GM21447 (cell line): ENCODE results near the gene DMKN.

ENCODE experiments used
- ATAC-seq: cut with Tn5 transposase; IDR thresholded peaks from one replicate; pipeline ENCODE4 v1.9.1; 2021; ENCODE audit not compliant: unreplicated experiment

Gene DMKN

DNA sequence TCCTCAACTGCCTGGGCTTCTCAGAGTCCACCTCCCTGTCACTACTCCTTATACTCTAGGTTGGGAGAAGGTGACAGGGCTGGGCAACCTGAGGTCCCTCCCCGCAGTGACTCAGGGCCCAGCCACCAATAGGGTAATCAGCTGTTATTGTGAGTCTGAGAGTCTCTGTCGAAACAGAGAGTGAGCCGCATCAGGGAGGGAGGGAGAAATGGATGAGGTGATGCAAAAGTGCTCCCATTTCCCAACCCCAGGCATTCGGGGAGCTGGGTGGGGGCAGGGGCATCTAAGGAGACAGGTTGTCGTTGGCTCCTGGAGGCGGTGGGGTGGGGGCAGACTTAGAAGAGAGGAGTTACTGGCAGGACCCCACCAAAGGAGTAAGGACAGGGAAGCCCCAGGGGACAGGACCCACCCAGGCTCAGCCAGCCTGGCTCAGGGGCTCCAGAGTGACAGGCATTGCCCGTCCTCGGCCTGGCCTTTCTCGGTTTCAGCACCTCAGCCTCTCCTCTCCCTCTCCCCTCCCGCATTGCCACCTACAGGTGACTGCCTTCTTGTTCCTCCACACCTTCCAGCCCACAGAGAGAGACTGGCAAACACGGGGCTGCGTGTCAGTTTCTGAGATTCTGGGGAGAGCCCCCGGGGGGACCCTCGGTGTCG is at the start of gene DMKN:
DMKN (minus strand) TSS at position 22 of the 654 bp plus-strand sequence. CDS start 174 bp downstream, outside the sequence.
- no peak for ATAC-seq

- no peak for ATAC-seq
Measured at GRCh38 chr19:35562776-35563175, 49.3 kb upstream of the DMKN start.

DNA sequence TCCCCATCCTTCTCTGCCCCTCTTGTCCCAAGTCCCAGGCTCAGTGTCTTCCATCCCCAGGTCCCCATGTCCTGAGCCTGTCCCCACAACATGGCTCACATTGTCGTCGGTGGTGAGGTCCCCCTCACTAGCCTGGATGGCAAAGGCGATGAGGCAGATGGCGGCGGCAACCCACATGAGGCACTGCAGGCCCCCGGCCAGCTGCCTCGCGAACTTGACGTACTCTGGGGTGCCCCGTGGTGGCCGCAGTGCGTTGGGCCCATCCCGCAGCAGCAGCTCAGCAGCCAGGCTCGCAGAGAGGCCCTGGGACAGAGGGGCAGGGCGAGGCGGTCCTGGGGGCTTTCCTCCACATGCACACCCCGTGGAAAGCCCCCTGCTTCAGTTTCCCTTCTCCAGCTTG is 48.9 kb upstream of the DMKN start:
- ATAC-seq, result no peak

GRCh38 chr19:35561436-35561835 is 48.0 kb upstream of the DMKN start:
- ATAC-seq, result no peak

GRCh38 chr19:35560677-35561076 is 47.2 kb upstream of the DMKN start:
- no peak for ATAC-seq

DNA sequence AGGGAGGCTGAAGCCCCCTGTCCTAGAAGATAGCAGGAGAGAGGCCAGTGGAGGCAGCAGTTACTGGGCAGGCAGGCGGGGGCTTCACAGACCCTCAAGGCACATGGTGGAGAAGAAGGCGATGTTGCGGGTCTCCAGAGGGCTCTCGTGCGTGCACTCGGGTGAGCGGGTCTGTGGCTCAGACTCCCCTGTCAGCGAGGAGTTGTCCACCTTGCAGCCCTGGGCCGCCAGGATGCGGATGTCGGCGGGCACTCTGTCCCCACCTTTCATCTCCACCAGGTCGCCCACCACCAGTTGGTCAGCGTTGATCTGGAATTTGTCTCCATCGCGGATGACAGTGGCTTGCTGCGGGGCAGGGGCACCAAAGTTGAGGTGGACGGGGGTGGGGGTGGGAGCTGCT is 46.8 kb upstream of the DMKN start:
- ATAC-seq, result no peak

GRCh38 chr19:35559781-35560180 is 46.3 kb upstream of the DMKN start:
- no peak for ATAC-seq

DNA sequence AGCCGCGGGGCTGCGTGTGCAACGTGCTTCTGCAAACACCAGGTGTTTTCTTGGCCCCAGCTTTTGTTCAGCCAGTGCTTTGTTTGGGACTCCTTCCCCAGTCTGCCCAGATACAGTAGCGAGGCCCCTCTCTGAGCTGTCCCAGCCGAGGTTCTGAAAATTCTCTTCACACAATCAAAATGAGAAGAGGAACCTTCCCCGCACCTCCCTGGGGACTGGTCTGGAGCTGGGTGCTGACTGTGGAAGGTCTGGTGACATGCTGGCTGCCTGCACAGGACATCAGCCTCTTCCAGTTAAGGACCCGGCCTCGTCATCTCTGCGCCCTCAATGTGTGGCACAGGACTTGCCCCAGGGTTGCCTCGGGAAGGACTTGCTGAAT is 45.8 kb upstream of the DMKN start:
- no peak for ATAC-seq

DNA sequence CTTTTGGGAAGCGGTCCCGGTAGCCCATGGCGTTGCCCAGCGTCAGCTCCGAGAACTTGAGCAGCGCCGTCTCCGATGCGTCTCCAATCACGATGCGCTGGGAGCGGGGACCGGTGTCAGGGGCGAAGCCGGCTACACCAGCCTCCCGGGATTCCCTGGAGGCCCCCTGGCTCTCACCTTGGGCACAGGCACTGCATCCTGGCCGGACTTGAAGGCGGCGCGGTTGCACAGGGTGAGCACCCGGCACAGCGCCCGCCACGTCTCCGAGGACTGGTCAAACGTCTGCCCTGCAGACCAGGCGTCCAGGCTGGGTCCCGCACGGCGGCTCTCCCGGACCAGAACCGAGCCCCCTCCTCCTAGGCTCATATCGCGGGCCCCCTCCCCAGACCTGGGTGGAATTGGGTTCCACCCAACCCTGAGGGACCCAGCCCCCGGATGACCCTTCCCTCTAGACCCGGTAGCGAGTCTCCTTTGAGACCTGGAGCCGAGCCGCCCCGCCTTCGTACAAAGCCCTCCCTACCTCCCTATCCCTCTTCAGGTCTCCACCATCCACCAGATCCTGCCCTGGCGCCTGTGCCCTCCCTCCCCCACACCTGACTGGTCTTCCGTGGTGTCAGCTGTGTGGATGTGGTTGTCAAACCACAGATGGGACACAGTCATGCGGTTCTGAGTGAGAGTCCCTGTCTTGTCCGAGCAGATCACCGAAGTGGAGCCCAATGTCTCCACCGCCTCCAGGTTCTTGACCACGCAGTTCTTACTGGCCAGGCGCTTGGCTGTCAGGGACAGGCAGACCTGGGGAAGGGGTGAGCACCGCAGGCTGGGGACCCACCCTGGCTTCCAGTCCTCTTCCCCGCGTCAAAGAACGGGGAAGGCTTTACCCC is 45.2 kb upstream of the DMKN start:
- no peak for ATAC-seq

DNA sequence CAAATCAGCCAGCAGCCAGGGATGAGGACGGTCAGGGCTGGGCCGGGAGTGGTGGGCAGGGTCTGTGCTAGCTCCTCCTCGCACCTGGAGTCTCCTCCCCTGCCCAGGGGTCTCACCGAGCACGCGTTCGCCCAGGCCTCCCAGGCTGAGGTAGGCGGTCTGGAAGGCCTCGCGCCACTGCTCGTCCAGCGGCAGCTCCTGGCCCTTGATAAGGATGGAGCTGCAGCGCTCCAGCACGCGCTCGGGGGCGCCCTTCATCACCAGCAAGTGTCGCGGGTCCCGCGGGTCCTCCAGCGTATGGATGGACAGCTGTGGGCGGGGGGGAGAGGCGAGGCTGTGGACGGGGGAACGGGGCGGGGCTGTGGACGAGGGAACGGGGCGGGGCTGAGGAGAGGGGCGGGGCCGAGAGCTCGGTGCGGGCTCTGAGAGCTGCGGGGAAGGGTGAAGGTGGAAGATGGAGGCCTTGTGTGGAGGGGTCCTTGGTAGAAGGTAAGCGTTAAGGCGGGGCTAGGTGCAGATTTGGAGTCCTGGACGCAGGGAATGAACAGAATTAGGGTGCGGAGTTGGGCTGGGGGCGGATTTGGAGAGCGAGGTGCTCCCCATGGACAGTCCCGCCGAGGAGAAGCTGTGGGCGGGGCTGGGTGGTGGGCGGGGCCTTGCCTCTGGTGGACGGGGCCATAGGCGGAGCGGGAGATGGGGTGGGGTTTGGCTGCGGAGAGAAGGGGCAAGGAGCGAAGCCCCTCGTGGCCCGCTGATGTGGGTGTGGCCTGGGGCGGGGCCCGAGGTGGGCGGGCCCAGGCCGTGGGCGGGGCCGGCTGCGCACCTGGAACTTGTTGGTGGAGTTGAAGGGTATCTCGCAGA is 44.3 kb upstream of the DMKN start:
- no peak for ATAC-seq

GRCh38 chr19:35556846-35557538 is 43.5 kb upstream of the DMKN start:
- ATAC-seq, result no peak

GRCh38 chr19:35556025-35556590 is 42.7 kb upstream of the DMKN start:
- ATAC-seq, result no peak

DNA sequence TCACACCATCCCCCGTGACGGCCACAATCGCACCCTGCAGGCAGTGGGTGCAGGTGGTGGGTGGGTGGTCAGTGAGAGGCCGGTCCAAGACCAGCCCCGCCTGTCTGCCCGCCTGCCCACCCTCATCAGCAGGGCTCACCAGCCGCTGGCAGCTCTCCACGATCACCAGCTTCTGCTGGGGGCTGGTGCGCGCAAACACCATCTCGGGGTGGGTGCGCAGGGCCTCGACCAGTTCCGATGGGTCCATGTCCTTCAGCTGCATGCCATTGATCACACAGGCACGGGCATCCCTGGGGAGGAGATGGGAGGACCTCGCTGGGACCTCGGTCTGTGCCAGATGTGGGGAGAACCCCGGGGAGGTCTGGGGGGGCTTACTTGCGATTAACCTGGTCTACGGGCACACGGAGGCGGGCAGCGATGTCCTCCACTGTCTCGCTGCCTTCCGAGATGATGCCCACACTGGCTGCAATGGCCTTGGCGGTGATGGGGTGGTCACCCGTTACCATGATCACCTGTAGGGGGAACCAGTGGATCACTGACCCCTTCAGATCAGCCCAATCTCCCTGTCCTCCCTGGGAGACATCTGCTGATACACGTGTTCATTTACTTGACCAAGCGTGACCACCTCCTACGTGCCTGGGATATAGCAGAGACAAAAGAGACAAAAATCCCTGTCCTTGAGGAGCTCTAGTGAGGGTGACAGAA is 42.0 kb upstream of the DMKN start:
- no peak for ATAC-seq

DNA sequence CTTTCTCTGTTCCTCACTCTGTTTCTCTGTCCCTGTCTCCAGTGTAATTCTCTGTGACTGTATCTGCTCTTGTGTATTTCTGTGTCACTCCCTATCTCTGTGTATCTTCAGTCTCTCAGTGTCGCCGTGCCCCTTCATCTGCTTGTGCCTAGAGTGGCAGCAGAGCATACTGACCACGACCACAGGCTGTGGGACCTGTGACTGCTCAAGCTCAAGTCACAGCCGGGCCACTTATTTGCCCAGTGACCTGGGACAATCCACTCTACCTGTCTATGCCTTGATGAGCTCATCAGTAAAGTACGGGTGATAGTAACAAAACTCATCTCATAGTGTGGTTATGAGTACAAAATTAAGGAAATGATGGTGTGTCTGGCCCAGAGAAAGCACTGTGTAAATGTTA is 40.6 kb upstream of the DMKN start:
- no peak for ATAC-seq

GRCh38 chr19:35553385-35554000 is 40.0 kb upstream of the DMKN start:
- ATAC-seq, result no peak

- ATAC-seq, result no peak
Measured at GRCh38 chr19:35552534-35553384, 39.3 kb upstream of the DMKN start.

DNA sequence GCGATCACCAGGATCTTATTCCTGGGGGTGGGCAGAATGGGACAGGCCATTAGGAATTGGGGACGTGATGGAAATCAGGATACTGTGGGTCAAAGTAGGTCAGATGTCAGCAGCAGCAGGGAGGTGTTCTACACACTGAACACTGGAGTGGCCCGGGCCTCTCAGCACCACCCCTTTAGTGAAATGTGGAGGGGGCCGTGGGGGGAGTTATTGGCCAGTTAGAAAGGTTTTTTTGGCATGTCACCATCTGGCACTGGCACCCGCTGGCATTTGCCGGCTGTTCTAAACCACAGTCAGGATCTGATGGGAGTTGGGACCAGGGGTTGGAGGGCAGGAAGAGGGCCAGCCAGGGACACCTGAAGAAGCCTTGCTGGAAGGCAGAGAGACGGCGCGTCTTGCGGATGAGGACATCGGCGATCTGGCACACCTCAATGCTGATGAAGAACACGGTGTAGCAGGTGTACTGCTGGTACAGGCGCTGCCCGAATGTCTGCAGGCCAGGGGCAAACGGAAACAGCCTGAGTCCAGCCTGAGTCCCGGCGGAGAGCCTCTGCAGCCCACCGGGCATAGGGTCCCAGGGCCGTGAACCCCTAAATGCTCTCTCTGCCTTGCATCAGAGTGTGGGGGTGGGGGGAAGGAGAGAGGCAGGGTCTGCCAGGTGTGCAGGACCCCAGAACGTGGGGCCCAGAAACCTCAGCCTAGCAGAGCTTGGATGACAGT is 37.8 kb upstream of the DMKN start:
- no peak for ATAC-seq
